D341Med (cell line): Measurements from ENCODE around the gene MDM4.
"Not testable (repeated sequence)": the region's sequence is repeated elsewhere in the genome, so short reads cannot be mapped to it uniquely, and the experiment has no call there.

Experiments
- DNase-seq: peaks from one replicate; pipeline ENCODE4 v3.0.0; 2012; ENCODE audit warnings: low spot score

MDM4 gene

GRCh38 chr1:204516180-204516879, at the start of gene MDM4:
TSS of gene MDM4 (plus strand) at chr1:204516406. CDS start at chr1:204525519, 9,113 bp downstream.
- peak; percentile 93 for DNase-seq

- DNase-seq = no peak
Measured at GRCh38 chr1:204466416-204467405, 49.5 kb upstream of the MDM4 start.

GRCh38 chr1:204468206-204468605, 48.0 kb upstream of the MDM4 start:
- DNase-seq = no peak

- DNase-seq = no peak
Measured at GRCh38 chr1:204468766-204469302, 47.4 kb upstream of the MDM4 start.

GRCh38 chr1:204469304-204469703, 46.9 kb upstream of the MDM4 start:
- no peak for DNase-seq

GRCh38 chr1:204471687-204472086, 44.5 kb upstream of the MDM4 start:
- no peak for DNase-seq

GRCh38 chr1:204472660-204473059, 43.5 kb upstream of the MDM4 start:
- no peak for DNase-seq

GRCh38 chr1:204473400-204473965, 42.7 kb upstream of the MDM4 start:
- DNase-seq = no peak

GRCh38 chr1:204475656-204476432, 40.4 kb upstream of the MDM4 start:
- no peak for DNase-seq

GRCh38 chr1:204476563-204476962, 39.6 kb upstream of the MDM4 start:
- DNase-seq = no peak

- DNase-seq = no peak
Measured at GRCh38 chr1:204477036-204477740, 39.0 kb upstream of the MDM4 start.

GRCh38 chr1:204478172-204478899, 37.9 kb upstream of the MDM4 start:
- no peak for DNase-seq

- no peak for DNase-seq
Measured at GRCh38 chr1:204478921-204479320, 37.3 kb upstream of the MDM4 start.

GRCh38 chr1:204479387-204480136, 36.6 kb upstream of the MDM4 start:
- DNase-seq = no peak

- no peak for DNase-seq
Measured at GRCh38 chr1:204480515-204480914, 35.7 kb upstream of the MDM4 start.

- DNase-seq = no peak
Measured at GRCh38 chr1:204483791-204484190, 32.4 kb upstream of the MDM4 start.

GRCh38 chr1:204486513-204487255, 29.5 kb upstream of the MDM4 start:
- DNase-seq = not testable (repeated sequence)

- DNase-seq = no peak
Measured at GRCh38 chr1:204487256-204487615, 29.0 kb upstream of the MDM4 start.

GRCh38 chr1:204491655-204492054, 24.6 kb upstream of the MDM4 start:
- no peak for DNase-seq
